ENCODE measurements around the gene RAB44.

DNA sequence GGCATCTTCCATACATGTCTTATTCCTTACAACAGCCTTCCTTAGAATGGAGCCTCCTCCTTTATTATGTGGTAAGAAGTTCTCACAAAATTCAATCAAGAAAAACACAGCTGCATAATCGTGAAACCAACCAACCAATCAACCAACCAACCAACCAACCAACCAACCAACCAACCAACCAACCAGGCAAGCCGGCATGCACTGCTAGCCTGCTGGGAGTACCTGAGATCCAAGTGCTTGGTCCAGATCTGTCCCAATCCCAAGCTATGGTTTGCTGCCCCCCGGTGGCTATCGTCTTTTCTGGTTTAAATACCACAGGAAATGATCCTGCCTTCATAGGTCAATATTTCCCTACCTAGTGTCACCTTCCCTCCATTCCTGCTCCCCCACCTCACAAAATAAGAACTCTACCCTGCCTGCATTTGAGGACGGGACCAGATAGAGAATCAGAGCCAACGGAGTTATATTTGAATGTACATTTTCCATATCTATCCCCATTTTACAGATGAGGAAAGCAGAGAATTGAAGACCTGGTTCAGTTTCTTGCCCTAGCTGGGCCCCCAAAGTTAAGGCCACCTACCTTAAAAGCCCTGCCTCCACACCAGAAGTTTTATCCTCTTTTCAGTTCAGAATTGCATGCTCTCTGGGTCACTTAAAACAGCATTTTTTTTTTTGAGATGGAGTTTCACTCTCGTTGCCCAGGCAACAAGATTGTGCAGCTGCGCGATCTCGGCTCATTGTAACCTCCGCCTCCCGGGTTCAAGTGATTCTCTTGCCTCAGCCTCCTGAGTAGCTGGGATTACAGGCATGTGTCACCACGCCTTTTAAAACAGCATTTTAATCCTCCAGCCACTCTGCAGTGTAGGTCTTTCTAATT lies 27.1 kb downstream of the RAB44 start:
- no peak for TF ChIP-seq GATA3 (IDR thresholded peaks at IDR 0.05; ENCODE audit: low read depth, low read length)
- TF ChIP-seq GATA2 (IDR thresholded peaks at IDR 0.05; ENCODE audit: low read depth, low read length), result no peak

Data from SH-SY5Y (cell line).